ENCODE results near the gene AQP12A.

GRCh38 chr2:240719676-240720545, 28.2 kb downstream of the AQP12A start:
- TF ChIP-seq POLR2A (IDR thresholded peaks at IDR 0.05; ENCODE audit: low read length) (no peak), GATA1 (IDR thresholded peaks at IDR 0.05; ENCODE audit: low read depth, low read length) (no peak)
